Islet precursor cell (in vitro differentiated cells): Measurements from ENCODE around the gene CLN6.
"Not testable (repeated sequence)": the region's sequence is repeated elsewhere in the genome, so short reads cannot be mapped to it uniquely, and the experiment has no call there.

Experiments used
- DNase-seq: peaks from one replicate; pipeline ENCODE4 v3.0.0-alpha.2; 2018

CLN6 gene

DNA sequence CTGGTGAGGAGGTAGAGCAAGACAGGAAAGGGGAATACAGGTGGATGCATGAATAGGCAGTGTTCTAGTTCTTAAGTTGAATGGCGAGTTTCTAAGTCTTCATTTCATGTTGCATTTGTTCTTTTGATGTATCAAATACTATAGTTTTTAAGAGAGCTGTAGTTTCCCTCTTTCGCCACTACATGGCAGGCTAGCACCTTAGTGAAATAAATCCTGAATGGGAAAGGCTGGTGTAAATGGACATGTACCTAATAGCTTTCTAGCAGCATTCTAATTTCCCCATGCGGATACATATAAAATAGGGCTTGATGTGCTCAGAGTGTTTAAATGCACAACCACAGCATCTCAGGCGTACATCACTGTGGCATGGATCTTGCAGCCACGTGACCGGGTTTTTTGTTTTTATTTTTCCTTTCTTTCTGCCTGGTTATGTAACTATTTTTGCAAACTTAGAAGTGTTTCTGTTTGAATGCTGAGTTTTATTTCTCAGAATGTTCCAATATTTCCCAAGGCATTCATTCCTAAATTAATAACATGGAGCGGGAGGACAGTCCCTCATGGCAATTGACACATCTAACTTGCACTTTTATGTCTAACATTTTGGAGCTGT, 23.5 kb upstream of the CLN6 start:
- no peak for DNase-seq

GRCh38 chr15:68249058-68249713, 19.7 kb upstream of the CLN6 start:
- no peak for DNase-seq

- DNase-seq: no peak
Measured at GRCh38 chr15:68244235-68244634, 14.7 kb upstream of the CLN6 start.

DNA sequence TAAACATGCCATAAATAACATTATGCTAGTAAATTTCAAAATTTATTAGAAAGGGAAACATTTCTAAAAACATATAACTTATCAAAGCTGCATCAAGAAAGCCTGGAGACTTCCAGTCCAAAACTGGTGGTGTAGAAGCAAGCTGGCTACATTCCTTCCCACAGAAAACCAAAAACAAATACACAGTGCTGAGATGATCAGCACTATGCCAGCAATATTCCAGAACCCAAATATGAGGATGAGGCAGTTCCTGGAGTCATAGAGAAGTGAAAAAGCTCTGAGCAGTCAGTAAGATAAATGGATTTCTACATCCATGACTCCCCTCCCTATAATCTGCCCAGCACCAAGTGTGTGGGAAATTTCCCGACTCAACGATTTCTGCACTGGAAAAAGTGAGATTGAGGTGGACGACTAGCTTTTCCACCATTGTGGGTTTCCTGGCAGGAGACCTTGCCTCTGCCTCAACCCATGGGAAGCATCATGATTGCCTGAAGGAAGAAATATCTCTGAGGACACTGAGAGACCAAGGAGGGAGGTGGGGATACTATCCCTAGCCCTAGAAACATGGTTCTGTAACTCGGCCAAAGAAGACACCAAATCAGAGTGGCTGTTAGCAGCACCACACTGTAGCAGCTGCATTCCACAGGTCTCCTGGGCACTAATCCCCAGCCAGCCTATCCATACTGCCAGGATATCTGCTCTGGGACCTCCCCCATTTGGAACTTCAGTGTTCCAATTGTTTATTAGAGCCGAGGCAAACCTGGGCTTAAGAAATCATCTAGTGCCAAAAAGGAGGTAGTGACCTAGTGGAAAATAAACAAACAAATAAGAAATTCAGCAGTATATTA, 11.8 kb upstream of the CLN6 start:
- DNase-seq: no peak

DNA sequence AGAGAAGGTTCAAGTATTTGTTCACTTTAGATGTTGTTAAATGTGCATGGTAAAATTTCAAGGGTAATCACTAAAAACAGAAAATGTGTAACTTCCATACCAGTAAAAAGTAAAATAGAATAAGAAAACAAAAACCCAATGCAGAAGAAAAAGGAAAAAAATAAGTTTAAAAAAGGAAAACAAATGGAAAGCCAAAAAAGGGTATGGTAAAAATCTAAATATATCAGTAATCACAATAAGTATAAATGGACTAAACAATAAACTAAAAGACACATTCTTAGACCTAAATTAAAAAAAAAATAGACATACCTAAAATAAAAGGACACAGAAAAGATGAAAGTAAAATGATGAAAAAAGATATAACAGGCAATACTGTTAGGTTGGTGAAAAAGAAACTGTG, 9.5 kb upstream of the CLN6 start:
- DNase-seq: no peak

DNA sequence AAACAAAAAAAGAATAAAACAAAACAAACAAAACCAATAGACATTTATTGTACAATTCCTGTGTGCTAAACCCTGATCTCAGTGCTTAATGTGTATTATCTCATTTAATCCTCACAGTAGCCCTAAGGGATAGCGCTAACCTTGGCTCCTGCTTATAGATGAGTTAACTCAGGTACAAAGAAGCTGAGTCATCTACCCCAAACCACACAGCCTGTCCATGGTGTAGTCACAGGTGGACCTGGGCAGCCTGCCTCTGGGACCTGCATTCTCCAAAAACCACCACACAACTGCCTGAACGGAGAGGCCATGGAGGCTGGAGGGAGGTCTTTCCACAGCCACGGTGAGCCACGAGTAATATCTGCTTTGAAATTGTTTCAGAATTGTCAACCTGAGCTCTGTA, 5.5 kb upstream of the CLN6 start:
- DNase-seq: peak; percentile 66

- DNase-seq: not testable (repeated sequence)
Measured at GRCh38 chr15:68234520-68234919, 5.0 kb upstream of the CLN6 start.

- no peak for DNase-seq
Measured at GRCh38 chr15:68234060-68234459, 4.5 kb upstream of the CLN6 start.

DNA sequence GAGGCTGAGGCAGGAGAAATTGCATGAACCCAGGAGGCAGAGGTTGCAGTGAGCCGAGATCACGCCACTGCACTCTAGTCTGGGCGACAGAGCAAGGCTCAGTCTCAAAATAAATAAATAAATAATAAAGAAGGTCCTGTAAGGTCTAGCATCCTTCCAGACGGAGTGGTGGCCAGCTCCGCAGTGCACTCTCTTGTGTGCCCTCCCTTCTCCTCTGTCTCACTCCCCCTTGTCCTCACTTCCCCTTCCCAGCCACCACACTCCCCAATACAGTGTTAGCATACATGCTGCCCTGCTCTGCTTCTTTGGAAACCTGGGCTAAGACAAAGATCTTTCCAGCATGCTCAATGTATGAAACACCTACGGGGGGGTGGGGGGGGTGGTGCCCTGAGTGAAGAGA, 3.4 kb upstream of the CLN6 start:
- DNase-seq: no peak

- DNase-seq: no peak
Measured at GRCh38 chr15:68232449-68232848, 2.9 kb upstream of the CLN6 start.

GRCh38 chr15:68231102-68231818, 1.7 kb upstream of the CLN6 start:
- DNase-seq: no peak

GRCh38 chr15:68230157-68231100, 901 bp upstream of the CLN6 start:
- no peak for DNase-seq

DNA sequence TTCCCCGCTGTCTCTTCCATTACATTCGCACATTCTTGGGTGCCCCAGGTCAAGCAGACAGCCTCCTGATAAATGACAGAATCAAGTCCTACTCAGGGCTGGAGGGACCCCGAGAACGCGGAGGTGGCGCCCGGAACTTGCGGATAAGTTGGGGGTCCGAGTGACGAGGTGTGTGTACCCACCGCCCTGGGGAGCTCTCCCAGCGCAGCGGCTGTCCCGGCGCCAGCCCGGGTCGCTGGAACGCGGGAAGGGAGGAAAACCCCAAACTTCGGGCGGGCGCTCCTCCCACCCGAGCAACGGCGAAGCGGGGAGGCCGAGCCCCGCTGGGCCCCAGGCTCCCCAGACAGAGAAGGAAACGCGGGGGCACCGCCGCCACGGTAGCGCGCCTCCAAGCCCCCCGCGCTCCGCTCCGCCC, 550 bp downstream of the CLN6 start:
- no peak for DNase-seq

GRCh38 chr15:68228143-68228970, 1.2 kb downstream of the CLN6 start:
- peak; percentile 54 for DNase-seq

- DNase-seq: no peak
Measured at GRCh38 chr15:68227643-68228142, 1.8 kb downstream of the CLN6 start.

DNA sequence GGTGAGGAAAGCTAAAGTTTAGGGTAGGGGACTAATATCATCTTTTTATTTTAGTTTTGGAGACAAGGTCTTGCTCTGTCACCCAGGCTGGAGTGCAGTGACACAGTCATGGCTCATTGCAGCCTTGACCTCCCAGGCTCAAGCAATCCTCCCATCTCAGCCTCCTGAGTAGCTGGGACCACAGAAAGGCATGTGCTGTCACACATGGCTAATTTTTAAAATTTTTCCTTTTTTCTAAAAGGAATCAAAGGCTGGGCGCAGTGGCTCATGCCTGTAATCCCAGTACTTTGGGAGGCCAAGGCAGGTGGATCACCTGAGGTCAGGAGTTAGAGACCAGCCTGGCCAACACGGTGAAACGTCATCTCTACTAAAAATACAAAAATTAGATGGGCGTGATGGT, 4.1 kb downstream of the CLN6 start:
- not testable (repeated sequence) for DNase-seq

DNA sequence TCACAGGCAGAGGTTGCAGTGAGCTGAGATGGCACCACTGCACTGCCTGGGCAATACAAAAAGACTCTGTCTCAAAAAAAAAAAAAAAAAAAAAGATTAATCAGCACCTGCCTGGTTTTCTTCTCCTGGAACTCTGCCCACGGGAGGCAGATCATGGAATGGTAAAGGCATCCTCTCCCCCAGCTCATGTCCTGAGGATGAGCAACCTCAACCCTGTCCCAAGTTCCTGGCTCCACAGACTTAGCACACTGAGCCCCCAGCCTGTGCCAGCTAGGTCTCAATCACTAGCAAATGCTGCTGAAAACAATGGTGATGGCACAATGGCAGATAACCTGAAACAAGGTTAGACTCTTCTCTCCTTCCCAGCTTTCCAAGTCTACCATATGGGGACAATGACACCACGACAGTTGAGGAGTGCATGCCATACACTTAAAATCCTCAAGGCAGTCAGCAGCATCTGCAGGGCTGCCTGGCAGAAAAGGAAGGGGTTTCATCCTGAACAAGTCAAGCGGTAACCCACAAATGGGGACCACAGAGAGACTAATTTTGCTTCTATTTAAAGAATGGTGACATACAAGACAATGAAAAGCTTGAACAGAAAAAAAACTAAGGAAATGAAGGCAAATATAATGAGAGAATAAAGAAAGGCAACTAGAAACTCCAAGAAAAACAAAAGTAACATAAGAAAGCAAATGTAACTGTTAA, 4.8 kb downstream of the CLN6 start:
- DNase-seq: no peak

DNA sequence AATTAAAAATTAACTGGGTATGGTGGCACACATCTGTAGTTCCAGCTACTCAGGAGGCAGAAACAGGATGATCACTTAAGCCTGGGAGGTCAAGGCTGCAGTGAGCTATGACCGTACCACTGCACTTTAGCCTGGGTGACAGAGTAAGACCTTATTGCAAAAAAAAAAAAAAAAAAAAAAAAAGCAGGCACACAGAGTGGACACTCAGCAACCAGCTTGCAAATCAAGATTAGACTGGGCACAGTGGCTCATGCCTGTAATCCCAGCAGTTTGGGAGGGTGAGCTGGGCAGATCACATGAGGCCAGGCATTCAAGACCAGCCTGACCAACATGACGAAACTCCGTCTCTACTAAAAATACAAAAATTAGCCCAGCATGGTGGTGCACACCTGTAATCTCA, 5.4 kb downstream of the CLN6 start:
- peak; percentile 12 for DNase-seq

GRCh38 chr15:68223171-68223570, 6.4 kb downstream of the CLN6 start:
- no peak for DNase-seq

GRCh38 chr15:68222432-68222743, 7.1 kb downstream of the CLN6 start:
- not testable (repeated sequence) for DNase-seq
